Thyroid gland (tissue), 4 donors: ENCODE results near the gene ADCY5.

Experiments
- CTCF ChIP-seq, 6 experiments: fragments of 200-600 bp in 3 of 6; fragments of 450-650 bp in 3 of 6; sonication (generic) in 3 of 6; IDR thresholded peaks; one replicate each; pipeline ENCODE4 v1.5.1; 2016 to 2019; ENCODE audit warnings: antibody characterized with exemption in 6 of 6, mild to moderate bottlenecking in 2 of 6, inconsistent platforms in 1 of 6, moderate library complexity in 1 of 6
- POLR2A ChIP-seq, 2 donors: fragments of 450-650 bp; IDR thresholded peaks; one replicate each; pipeline ENCODE4 v1.6.1; 2017; ENCODE audit warnings: antibody characterized with exemption in 2 of 2, mild to moderate bottlenecking in 2 of 2, moderate library complexity in 1 of 2

- TF ChIP-seq POLR2A (IDR thresholded peaks at IDR 0.05) (no peak), CTCF (IDR thresholded peaks at IDR 0.05) (no peak)
Observed at GRCh38 chr3:123256256-123256655, 192.6 kb downstream of the ADCY5 start.
